Right ventricle myocardium inferior (tissue), 1 donor: Measurements from ENCODE around the gene POLR2H. TPM values are rescaled to one million over a fixed set of nuclear protein-coding genes. Genes with fewer than 3 reads are reported as not detected.
A peak's percentile ranks its signal among the peaks of the same experiment; 100 is the strongest.

Experiments
- ATAC-seq: fragments of 200-7000 bp; cut with Tn5 transposase; one replicate; pipeline ENCODE4 v1.9.1; 2020; ENCODE audit warnings: mild to moderate bottlenecking, moderate library complexity
- DNase-seq: peaks from one replicate; pipeline ENCODE4 v3.0.0; 2021; ENCODE audit errors: missing footprints
- intact Hi-C: fragments of 100-400 bp; cut with DNase I; formaldehyde crosslinking; loops from one replicate; pipeline ENCODE4 v1.11.0; 2022
- total RNA-seq: library from RNA; stranded (reverse); fragmentation: NEBNext Ultra II Directional; extraction: Animal tissue kit (Norgen Biotek cat#: 25700); gene quantifications from one replicate; pipeline ENCODE4 v1.2.1, GENCODE V29; 2021
- donor health status: DM: no; HTN: yes; CAD: no; lungs with severe emphysema.

Gene POLR2H
- total RNA-seq, 1 donor from 2014 or later = 27.1 TPM

DNA sequence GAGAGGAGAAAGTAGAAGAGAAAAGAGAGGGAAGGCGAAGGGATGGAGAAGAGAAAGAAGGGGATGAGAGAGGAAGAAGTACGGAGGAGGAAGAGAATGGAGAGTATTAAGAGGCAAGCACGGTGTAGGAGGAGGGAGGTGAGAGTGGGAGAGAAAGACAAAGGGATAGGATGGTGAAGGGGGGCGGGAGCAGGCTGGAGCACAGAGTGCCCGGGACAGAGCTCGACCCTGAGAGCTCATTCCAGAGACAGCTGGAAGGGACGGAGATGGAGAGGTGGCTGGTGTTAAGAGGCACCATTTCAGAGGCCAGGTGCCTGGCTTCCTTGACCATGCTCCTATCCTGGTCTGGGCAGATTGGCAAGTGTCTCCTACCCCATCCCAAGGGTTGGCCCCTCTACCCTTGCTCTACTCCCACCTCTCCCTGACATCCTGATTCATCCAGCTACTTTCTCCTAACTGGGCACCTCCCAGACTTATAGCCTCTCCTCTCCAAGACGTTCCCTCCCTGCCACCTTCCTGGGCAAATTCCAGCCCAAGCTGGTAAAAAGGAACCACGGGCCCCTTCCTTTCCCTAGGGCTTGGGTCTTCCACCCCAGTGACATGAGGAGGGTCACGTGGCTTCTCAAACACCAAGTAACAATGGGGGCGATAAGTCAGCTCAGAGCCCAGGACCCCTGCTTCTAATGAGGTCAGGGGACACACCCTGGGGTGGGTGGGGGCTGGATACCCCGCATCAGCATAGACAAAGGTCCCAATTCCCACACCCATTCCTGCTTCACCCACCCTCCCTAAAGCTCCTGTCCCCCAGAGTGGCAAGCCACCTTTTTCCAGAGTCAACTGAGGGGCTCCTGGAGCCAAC lies 1.2 kb upstream of the POLR2H start:
- DNase-seq (peak; percentile 27), ATAC-seq (no peak)
- intact Hi-C loops = loop anchor here (5.0 to 10.0 kb wide), 2 partner anchors 107 to 455 kb away; partner anchors contain the start of gene VPS8

DNA sequence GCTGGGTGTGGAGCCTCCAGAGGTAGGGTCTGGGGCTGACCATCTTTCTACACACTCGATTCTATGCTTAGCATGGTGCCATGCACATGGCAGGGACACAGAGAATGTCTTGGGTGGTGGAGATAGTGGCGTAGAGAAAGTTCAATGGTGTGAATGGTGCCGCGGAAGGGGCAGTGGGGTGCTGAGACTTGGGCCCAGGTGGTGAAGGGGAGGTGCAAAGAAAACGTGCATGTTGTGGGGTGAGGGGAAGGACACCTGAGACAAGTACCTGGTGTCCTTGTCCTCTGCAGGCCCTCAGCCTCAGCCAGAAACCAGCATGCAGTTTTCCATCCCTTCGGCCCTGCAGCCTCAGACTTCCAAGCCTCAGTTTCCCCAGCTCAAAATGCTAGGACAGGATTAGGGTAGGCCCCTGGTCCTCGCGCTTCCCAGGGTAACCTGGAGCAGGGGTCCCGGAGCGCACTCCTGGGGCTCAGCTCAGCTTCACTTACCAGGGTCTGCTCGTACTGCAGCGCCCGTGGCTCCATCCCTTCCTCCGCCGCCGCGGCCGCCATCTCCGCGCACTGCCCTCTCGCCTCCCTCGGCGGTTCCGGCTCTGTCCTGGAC lies 480 bp upstream of the POLR2H start:
- DNase-seq = no peak
- no peak for ATAC-seq
- intact Hi-C loops = loop anchor here (5.0 to 10.0 kb wide), 2 partner anchors 106 to 454 kb away; partner anchors contain the start of gene VPS8

DNA sequence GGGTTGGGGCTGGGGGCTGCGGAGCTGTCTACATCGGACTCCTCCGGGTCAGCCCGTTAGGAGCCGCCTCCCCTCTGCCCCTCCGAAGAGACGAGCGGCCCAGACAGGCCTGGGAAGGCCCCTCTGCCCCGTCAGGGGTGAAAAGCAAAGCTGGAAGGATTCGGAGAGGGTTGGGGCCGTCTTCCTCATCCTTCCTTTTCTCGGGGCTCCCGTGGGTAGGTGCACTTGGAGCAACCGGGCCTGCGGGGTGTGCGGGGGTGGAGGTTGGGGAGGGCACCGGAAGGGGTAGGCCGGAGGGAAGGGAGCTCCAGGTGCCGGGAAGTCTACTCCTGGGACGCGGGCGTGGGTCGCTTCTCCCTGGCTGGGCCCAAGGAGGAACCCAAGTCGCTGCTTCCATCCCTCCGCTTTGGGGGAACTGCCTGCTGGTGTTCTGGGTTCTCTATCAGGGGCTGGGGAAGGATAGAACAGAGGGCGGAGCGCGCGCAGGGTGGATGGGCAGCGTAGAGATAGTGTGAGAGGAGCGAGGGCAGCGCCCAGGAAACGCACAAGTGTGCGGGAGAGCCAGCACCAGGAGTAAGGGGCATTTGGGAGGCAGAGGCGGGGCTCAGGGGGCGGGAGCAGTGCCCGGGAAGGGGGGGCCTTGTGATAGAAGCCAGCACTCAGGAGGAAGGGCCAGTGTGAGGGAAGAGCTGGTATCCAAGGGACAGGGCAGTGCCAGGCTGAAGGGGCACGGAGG lies 590 bp downstream of the POLR2H start:
- intact Hi-C loops = loop anchor here (5.0 to 10.0 kb wide), 2 partner anchors 105 to 453 kb away; partner anchors contain the start of gene VPS8
- ATAC-seq (peak; percentile 39), DNase-seq (peak; percentile 87)

DNA sequence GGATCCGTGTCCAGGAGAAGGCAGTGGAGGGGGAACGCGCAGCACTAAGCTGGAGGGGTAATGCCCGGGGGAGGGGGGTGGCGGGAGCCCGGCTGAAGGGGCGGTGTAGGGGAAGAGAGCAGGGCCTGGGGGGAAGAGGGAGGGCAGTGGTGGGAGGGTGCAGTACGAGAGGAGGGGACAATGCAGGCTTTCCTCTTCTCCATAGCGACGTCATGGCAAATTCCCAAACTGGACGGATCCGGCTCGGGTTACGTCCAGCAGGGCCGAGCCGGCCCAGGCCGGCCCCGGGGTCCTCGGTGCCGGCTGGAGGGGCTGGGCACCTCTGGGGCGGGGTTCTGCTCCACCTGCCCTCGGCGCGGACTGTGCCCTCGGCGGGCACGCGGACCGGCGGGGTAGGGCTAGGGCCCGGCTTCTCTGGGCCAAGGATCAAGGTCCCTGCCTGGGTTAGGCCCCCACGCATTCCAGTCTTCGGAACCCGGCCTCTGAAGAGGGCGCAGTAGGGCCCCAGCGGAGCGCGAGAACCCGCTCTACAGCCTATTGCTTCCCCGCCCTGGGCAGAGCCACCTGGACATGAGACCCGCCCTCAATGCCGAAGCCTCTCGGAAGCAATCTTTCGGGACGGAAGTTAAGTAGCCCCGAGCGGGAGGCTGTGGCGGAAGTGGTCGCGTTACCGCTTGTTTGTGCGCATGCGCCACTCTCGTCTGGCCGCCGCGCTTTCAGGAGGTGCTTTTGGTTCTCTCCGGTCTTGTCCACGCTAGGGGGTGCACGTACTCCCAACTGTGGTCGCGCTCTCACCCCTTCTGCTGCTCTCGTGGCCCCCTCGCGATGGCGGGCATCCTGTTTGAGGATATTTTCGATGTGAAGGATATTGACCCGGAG lies 1.4 kb downstream of the POLR2H start:
- ATAC-seq (peak; percentile 80), DNase-seq (peak; percentile 96)
- intact Hi-C loops = loop anchor here (5.0 to 10.0 kb wide), 2 partner anchors 104 to 452 kb away; partner anchors contain the start of gene VPS8

DNA sequence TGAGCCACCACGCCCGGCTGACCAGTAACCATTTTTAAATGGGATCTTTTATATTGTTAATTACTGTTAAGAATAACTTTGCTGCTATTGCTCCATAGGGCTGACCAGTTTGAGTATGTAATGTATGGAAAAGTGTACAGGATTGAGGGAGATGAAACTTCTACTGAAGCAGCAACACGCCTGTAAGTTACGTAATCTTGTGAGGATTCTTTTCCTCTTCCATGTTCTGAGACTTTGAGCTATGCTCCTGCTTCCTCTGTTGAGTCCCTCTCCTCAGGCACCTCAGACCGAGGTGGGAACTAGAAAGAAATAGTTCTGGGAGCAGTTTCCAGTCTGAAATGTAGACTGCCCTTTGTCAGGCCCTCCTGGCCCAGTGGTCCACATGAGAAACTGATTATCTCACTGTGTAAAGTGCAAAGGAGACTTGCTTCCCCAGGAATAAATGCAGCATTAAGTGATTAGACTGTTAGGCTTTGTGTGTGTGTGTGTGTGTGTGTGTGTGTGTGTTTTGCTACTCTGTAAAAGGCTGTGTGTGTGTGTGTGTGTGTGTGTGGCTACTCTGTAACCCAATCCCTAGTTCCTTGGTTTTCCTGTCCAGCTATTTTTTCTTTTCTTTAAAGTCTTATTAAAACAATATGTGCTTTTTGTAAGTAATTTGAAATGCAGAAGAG lies 5.2 kb downstream of the POLR2H start:
- intact Hi-C loops = loop anchor here (10.0 kb wide), 1 partner anchor 448 kb away; the partner anchor contains the start of gene VPS8
- peak; percentile 8 for DNase-seq
- no peak for ATAC-seq

DNA sequence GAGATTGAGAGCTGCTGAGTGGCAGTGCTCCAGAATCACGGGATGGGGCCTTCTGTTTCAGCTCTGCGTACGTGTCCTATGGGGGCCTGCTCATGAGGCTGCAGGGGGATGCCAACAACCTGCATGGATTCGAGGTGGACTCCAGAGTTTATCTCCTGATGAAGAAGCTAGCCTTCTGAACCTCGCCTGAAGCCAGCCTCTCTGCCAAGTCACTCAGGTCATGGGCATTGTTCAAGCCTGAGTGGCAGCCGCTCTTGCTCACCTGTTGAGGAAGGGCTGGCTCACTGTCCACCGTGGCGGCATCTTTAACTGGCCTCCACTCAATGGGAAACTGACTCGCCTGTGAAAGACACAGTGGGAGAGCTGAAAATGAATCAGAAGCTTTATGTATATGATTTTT lies 6.6 kb downstream of the POLR2H start:
- ATAC-seq = no peak
- DNase-seq = peak; percentile 11
- intact Hi-C loops = loop anchor here (10.0 kb wide), 1 partner anchor 447 kb away; the partner anchor contains the start of gene VPS8

DNA sequence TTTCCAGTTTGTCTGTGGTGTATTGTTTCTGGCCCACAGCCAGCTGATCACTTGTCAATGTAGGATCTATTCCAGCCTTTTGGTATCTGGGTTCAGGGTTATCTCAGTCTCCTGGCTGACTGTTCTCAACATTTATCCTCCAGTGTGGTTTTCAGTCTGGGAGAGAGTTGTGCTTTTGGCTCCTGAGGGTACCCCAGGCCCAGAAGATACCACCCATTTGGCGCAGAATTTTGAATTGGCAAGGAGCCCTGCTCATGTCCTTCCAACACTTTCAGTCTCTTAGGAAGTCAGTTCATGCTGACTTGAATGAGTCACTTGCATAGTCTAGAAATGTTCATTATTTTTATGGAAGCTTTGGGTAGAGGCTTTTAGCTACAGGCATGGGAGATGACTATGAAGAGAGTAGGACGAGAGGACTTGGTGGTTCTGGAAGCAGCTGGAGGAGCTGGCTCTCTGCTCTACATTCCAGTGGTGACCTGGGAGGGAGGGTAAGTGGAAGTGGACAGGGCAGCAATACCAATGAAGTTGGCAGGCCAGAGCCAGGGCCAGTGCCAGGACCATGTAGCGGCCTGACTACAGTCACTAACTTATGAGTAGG lies 7.2 kb downstream of the POLR2H start:
- intact Hi-C loops = loop anchor here (10.0 kb wide), 1 partner anchor 446 kb away; the partner anchor contains the start of gene VPS8
- peak; percentile 23 for ATAC-seq
- DNase-seq = peak; percentile 59

DNA sequence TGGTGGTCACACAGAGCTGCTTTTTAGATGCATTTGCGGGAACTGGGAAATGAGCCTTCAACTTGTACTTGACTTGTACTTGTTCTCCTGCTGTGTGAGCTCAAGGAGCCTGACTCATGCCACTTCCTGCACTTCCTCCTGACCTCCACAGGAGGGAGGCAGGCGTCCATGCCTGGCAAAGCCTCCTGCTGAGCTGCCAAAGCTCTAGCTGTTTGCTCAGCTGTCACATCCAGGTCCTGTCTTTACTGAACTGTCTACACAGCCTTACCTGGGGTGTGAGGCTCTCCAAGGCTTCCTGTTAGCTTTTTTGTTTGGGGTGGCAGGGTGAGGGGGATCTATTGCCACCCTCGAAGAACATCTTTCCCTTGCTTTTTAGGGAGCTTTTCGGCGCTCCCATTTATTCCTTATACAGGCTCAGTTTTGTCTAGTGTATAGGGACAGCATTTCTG lies 10.1 kb downstream of the POLR2H start:
- intact Hi-C loops = loop anchor here (1.0 kb wide), 2 partner anchors 142 to 171 kb away; no protein-coding TSS in a partner anchor
- peak; percentile 83 for DNase-seq
- peak; percentile 87 for ATAC-seq

DNA sequence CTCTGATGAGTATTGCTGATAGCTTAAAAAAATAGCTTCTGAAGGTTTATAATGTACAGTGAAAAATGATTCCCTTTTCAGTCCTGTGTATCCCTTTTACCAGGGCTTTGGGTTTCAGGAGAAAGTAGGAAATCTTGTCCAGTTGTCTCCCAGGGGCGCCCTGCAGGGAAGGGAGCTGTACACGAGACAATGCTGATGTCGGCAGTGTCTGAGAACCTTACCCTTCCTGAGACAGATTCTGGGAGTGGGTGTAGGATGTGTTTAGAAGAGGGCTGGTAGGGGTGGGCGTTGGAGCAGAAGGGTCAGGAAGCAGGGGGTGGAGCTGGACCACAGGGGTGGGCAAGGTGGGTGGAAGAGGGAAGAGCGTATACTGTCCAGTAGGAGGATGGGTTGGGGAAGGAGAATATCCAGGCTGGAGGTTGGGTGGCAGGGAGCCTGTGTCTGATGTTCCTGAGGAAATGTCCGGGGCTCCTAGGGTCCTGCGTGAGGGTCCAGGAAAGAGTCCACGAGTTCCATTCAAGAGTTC lies 10.8 kb downstream of the POLR2H start:
- ATAC-seq = no peak
- intact Hi-C loops = no loop called here

DNA sequence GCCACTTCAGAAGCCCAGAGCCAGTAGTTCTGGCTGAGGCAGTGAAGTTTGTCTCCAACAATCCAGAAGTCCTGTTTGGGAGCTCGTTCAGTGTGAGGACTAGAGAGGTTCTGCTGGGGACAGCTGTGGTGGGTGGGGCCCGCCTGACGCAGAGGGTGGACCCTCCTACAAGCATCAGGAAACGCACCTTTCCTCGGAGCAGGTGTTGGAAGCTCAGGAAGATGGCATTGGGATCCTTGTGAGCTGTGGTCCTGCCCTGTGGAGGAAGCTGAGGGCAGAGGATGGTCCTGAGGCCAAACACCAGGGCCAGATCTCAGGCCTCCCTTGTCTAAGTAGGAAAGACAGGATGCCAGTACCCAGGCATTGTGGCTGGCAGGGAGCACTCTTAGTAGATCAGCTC lies 11.4 kb downstream of the POLR2H start:
- DNase-seq (no peak), ATAC-seq (no peak)
- intact Hi-C loops = no loop called here

More for the DNA sequence above, 10.8 kb downstream of the POLR2H start:
- peak; percentile 55 for DNase-seq

DNA sequence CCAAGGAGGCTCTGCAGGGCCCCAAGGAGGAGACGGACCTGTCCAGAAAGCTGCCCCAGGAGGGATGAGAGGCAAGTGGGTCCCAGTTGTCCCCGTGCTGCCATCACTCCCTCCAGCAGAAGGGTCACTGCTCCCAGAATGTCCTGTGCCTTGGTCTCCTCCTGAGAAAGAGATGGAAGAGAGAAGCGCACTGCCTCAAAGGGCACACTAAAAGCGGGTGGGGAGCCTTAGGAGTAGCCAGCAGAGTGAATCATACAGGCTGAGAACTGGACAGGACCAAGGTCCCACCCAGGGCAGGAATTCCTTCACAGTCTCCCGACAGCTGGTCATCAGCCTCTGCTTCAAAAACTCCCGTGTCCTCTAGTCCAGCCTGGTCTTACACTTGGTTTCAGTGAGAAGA lies 11.9 kb downstream of the POLR2H start:
- ATAC-seq (peak; percentile 68), DNase-seq (no peak)
- intact Hi-C loops = no loop called here

DNA sequence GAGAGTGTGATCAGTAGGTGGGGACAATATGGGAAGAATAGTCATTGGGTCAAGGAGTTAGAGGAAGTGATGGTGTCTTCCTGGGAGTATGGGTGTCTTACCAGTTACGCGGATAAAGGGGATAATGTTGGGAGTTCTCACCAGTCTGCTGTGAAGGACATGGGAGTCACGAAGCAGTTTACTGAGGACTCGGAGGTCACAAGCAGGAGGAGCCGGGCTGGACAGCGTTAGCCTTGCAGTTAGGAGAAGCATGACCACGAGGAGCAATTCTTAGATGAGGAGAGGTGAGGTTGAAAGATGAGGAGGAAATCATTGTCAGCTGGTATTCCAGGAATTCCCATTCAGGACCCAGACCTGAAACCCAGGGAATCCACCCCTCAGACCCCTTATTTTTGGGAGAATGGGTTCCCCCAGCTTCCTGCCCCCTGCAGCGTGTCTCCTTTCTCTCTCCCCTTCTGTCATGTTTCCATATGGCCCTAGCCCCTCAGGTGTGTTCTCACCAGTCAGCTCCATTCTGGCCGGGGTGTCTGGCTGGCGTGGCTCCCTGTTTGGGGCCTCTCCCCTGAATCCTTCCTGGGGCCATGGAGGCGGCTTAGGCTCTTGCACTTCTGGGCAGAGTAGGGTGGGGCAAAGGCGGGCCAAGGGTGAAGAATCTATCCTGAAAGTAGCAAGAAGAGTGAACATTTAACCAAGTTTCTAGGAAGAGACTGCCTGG lies 14.4 kb downstream of the POLR2H start:
- intact Hi-C loops = no loop called here
- ATAC-seq (no peak), DNase-seq (no peak)

DNA sequence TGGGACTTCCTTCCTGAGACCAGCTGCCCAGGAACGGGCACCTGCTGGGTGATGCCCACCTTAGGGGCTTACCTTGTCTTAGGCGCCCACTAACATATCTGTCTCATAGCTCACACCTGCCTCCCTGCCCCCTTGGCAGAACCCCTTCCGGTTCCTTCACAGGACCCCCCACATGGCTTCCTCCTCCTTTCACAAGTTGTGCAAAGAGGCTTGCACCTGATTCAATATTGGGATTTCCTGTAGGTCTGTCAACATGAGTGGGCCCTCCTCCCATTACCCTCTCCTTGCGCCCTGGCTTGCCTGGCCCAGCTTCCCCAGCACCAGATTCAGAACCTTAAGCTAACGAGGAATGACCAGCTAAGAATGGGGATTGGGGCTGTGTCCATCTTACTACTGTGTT lies 15.9 kb downstream of the POLR2H start:
- ATAC-seq (no peak), DNase-seq (no peak)
- intact Hi-C loops = no loop called here

DNA sequence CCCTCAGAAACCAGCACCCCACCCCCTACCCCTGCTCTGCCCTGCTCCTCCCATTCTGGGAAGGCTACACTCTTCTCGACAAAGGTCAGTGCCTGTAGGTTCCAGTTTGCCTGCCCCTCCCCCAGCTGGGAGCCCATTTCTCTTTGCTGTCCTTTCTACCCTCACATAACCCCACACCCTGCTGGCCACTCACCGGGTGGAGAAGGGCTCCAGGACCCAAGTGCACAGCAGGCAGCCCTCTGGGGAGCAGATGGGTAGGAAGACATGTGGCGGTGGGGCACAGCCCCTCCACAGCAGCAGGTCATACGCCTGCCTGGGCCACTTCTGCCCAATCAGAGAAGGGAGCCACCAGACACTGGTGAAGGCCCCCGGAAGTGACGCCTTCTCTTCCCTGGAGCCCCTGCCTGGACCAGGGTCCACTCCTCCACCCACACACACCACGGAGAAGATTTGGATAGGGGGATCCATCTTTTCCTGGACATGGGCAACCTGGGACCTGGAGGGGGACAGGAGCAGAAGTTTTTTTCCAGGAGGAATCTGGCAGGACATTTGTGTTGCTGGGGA lies 16.5 kb downstream of the POLR2H start, which contains the start of gene THPO:
Gene THPO (minus strand): TSS at position 326 of the 564 bp plus-strand sequence. CDS start 1,948 bp downstream, outside the sequence.
- intact Hi-C loops = no loop called here
- no peak for DNase-seq
- ATAC-seq = peak; percentile 5

DNA sequence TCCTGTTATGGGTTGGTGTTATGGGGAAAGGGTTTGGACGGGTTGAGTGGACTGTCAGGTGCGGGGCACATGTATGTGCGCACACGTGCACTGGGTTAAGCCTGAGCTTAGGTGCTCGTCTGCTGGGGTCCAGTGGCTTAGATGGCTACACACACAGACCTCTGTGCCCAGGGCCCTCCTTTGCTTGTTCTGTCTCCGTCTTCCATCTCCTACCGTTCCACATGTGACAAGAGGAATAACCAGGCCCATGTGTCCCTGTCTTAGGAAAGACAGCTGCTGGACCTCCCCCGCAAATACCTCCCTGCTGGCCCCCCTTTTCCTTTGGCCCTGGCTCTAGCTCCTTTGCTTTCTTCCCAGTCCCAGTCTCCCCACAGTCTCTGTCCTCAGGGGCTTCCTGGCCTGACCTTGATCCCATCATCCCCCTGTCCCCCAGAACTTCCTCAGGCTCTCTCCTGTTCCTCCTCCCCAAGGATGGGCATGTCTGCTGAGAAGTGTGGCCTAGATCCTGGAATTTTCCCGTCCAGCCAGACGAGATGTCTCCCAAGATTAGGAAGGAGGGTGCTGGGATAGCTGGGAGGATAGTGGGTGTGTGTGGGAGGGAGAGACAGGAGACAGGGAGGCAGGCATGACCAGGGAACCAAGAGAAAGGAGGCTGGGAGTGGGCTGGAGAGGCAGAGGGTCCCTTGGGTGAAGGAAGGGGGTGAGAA lies 17.3 kb downstream of the POLR2H start:
- no peak for DNase-seq
- ATAC-seq = no peak
- intact Hi-C loops = no loop called here
